ENCODE measurements around the gene CEBPA. TPM values are rescaled to one million over a fixed set of nuclear protein-coding genes. Genes with fewer than 3 reads are reported as not detected.

CEBPA gene
- polyA plus RNA-seq, 1 donor (not counting 4 experiments of a cell fraction or from before 2014, with no cell fraction given): 3.6 TPM

DNA sequence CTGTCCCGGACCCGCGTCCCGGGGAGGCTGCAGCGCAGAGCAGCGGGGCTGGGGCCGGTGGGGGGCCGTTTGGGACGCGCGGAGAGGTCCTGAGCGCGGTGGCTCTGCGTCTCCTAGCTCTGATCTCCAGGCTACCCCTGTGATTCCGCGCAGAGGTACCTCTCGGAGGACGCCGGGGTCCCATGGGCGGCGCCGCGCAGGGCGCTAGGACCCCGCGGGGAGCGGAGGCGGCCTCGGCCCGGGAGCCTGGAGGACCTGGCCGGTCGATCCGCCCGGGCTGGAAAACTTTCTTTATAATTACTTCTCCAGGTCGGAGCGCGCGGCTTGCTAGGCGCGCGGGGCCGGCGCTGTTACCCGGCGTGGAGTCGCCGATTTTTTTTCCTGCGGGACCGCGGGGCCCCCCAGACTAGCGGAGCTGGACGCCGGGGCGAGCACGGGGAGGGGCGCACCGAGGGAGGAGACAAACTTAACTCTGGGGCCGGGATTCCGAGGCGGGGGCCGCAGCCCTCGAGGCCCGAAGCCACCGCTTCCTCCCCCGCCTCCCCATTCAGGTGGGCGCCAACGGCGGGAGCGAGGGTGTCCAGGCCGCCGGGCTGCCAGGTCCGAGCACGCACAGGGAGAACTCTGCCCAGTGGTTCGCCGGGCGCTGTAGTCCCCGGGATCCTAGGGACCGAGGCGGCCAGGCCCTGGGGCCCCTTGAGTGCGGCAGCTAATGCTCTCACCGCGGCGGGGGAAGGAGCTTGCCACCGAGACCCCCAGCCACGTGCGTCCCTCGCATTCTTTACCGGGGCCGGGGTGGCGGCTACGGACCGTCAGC lies 848 bp upstream of the CEBPA start:
- FAIRE-seq (no peak), DNase-seq (ENCODE audit: low read depth, low spot score) (no peak)
- H3K9me3 ChIP-seq (ENCODE audit: control insufficient read depth, low read depth, low read length): no peaks in the 10 kb centered on the region
- H2AFZ ChIP-seq (ENCODE audit: control insufficient read depth, low read length): peak overlapping the region; percentile 71
- no peaks in the 10 kb centered on the region for H3K36me3 ChIP-seq (ENCODE audit: control insufficient read depth in 2 of 2, extremely low read depth in 1 of 2, insufficient read depth in 2 of 2, low read length in 2 of 2)
- H3K79me2 ChIP-seq (ENCODE audit: control insufficient read depth, insufficient read depth, low read length): no peaks in the 10 kb centered on the region
- peak overlapping the region; percentile 36 for H3K27ac ChIP-seq (ENCODE audit: control insufficient read depth, insufficient read depth, low read length)
- H3K4me1 ChIP-seq (ENCODE audit: control insufficient read depth, extremely low read depth, insufficient read depth, low read length): peaks cover 35% of the 10 kb centered on the region
- H4K20me1 ChIP-seq (ENCODE audit: control insufficient read depth, extremely low read depth, insufficient read depth, low read length): no peaks in the 10 kb centered on the region
- peak overlapping the region; percentile 70 for H3K9ac ChIP-seq (ENCODE audit: control insufficient read depth, extremely low read depth, insufficient read depth, low read length)
- TF ChIP-seq, protein P1, sequence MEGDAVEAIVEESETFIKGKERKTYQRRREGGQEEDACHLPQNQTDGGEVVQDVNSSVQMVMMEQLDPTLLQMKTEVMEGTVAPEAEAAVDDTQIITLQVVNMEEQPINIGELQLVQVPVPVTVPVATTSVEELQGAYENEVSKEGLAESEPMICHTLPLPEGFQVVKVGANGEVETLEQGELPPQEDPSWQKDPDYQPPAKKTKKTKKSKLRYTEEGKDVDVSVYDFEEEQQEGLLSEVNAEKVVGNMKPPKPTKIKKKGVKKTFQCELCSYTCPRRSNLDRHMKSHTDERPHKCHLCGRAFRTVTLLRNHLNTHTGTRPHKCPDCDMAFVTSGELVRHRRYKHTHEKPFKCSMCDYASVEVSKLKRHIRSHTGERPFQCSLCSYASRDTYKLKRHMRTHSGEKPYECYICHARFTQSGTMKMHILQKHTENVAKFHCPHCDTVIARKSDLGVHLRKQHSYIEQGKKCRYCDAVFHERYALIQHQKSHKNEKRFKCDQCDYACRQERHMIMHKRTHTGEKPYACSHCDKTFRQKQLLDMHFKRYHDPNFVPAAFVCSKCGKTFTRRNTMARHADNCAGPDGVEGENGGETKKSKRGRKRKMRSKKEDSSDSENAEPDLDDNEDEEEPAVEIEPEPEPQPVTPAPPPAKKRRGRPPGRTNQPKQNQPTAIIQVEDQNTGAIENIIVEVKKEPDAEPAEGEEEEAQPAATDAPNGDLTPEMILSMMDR (optimal IDR thresholded peaks at IDR 0.05 in 1 of 3, IDR thresholded peaks at IDR 0.05 in 1 of 3, conservative IDR thresholded peaks at IDR 0.05 in 1 of 3; ENCODE audit: extremely low read depth in 1 of 3, insufficient read depth in 2 of 3, low read length in 3 of 3): no peak
- peak; percentile 39 for TF ChIP-seq EZH2 (IDR thresholded peaks at IDR 0.05; ENCODE audit: low read length)
- dilution Hi-C loops (cut with MboI; ENCODE audit: extremely low pct_ligation_motif_present, low sequenced_read_pairs): no loop called here
- H3K27me3 ChIP-seq (ENCODE audit: control insufficient read depth, extremely low read depth, insufficient read depth, low read length): peaks cover 21% of the 10 kb centered on the region
- H3K9me1 ChIP-seq (ENCODE audit: control insufficient read depth, extremely low read depth, insufficient read depth, low read length): no peaks in the 10 kb centered on the region
- H3K4me2 ChIP-seq (ENCODE audit: control insufficient read depth, extremely low read depth, insufficient read depth, low read depth, low read length): peak overlapping the region; percentile 77
- H3K4me3 ChIP-seq (ENCODE audit: control insufficient read depth in 2 of 3, extremely low read depth in 1 of 3, insufficient read depth in 2 of 3, low read depth in 1 of 3, low read length in 3 of 3): peak overlapping the region; percentile 58 to 77 (median 64)

- dilution Hi-C loops (cut with MboI; ENCODE audit: extremely low pct_ligation_motif_present, low sequenced_read_pairs): no loop called here
- Histone ChIP-seq H3K4me1 (ENCODE audit: control insufficient read depth, extremely low read depth, insufficient read depth, low read length) (peaks cover 48% of the 10 kb centered on the region), H2AFZ (ENCODE audit: control insufficient read depth, low read length) (no peak overlapping the region), H3K27me3 (ENCODE audit: control insufficient read depth, extremely low read depth, insufficient read depth, low read length) (peaks cover 21% of the 10 kb centered on the region), H3K27ac (ENCODE audit: control insufficient read depth, insufficient read depth, low read length) (no peak overlapping the region), H4K20me1 (ENCODE audit: control insufficient read depth, extremely low read depth, insufficient read depth, low read length) (no peaks in the 10 kb centered on the region), H3K4me3 (ENCODE audit: control insufficient read depth in 2 of 3, extremely low read depth in 1 of 3, insufficient read depth in 2 of 3, low read depth in 1 of 3, low read length in 3 of 3) (peak overlapping the region; percentile 31 to 52 (median 43)), H3K9ac (ENCODE audit: control insufficient read depth, extremely low read depth, insufficient read depth, low read length) (peak overlapping the region; percentile 37), H3K79me2 (ENCODE audit: control insufficient read depth, insufficient read depth, low read length) (no peaks in the 10 kb centered on the region), H3K36me3 (ENCODE audit: control insufficient read depth in 2 of 2, extremely low read depth in 1 of 2, insufficient read depth in 2 of 2, low read length in 2 of 2) (no peaks in the 10 kb centered on the region), H3K4me2 (ENCODE audit: control insufficient read depth, extremely low read depth, insufficient read depth, low read depth, low read length) (peak overlapping the region; percentile 77), H3K9me1 (ENCODE audit: control insufficient read depth, extremely low read depth, insufficient read depth, low read length) (no peaks in the 10 kb centered on the region), H3K9me3 (ENCODE audit: control insufficient read depth, low read depth, low read length) (no peaks in the 10 kb centered on the region)
- no peak for FAIRE-seq
- no peak for DNase-seq (ENCODE audit: low read depth, low spot score)
- TF ChIP-seq EZH2 (IDR thresholded peaks at IDR 0.05; ENCODE audit: low read length): no peak
- TF ChIP-seq, protein P1 (optimal IDR thresholded peaks at IDR 0.05 in 1 of 3, IDR thresholded peaks at IDR 0.05 in 1 of 3, conservative IDR thresholded peaks at IDR 0.05 in 1 of 3; ENCODE audit: extremely low read depth in 1 of 3, insufficient read depth in 2 of 3, low read length in 3 of 3): no peak
Observed at GRCh38 chr19:33301900-33302174, 497 bp downstream of the CEBPA start.
